ENCODE data around the gene FAM217A.

FAM217A gene

GRCh38 chr6:4032475-4032874 lies 46.5 kb downstream of the FAM217A start:
- Histone ChIP-seq H3K4me3 (ENCODE audit: insufficient read depth in 1 of 2, low read depth in 1 of 2, low read length in 2 of 2) (no peak overlapping the region), H2BK15ac (ENCODE audit: low read depth, poor library complexity, severe bottlenecking) (no peak overlapping the region), H3K79me1 (replicated peaks; ENCODE audit: low read length, poor library complexity, severe bottlenecking) (peaks cover 13% of the 10 kb centered on the region), H3K27me3 (ENCODE audit: control insufficient read depth in 1 of 2, insufficient read depth in 1 of 2, low read length in 2 of 2) (no peaks in the 10 kb centered on the region), H3K23ac (ENCODE audit: low read length in 2 of 2) (no peak overlapping the region), H3K9me3 (ENCODE audit: control insufficient read depth, low read length) (no peaks in the 10 kb centered on the region), H3K27ac (ENCODE audit: low read length, poor library complexity, severe bottlenecking) (no peak overlapping the region), H2BK5ac (ENCODE audit: low read depth, low read length, poor library complexity, severe bottlenecking) (no peak overlapping the region), H2BK120ac (ENCODE audit: low read depth, low read length) (no peak overlapping the region), H2AK5ac (ENCODE audit: low read length, severe bottlenecking) (no peak overlapping the region), H3K4ac (ENCODE audit: low read depth in 1 of 2, low read length in 2 of 2) (no peak overlapping the region), H3K4me1 (ENCODE audit: control insufficient read depth, insufficient read depth, low read depth, low read length) (peaks cover 6% of the 10 kb centered on the region), H3K36me3 (ENCODE audit: control insufficient read depth in 1 of 2, insufficient read depth in 2 of 2, low read depth in 1 of 2, low read length in 2 of 2) (peaks cover 8 to 51% of the 10 kb centered on the region in 2 experiments), H3K9ac (ENCODE audit: low read length) (peak overlapping the region; percentile 47), H3K18ac (ENCODE audit: low read depth in 1 of 2, low read length in 2 of 2) (no peak overlapping the region), H3K4me2 (ENCODE audit: low read length, poor library complexity, severe bottlenecking) (no peak overlapping the region), H4K91ac (ENCODE audit: low read length) (no peak overlapping the region), H3K14ac (ENCODE audit: low read length in 2 of 2) (no peak overlapping the region), H2BK12ac (ENCODE audit: low read length in 2 of 2) (no peak overlapping the region), H4K8ac (ENCODE audit: low read length) (no peak overlapping the region), H2AFZ (ENCODE audit: low read depth, low read length) (no peak overlapping the region)
- 82% methylated on average over 8 of the region's 9 CpGs for WGBS
- no peak for DNase-seq

DNA sequence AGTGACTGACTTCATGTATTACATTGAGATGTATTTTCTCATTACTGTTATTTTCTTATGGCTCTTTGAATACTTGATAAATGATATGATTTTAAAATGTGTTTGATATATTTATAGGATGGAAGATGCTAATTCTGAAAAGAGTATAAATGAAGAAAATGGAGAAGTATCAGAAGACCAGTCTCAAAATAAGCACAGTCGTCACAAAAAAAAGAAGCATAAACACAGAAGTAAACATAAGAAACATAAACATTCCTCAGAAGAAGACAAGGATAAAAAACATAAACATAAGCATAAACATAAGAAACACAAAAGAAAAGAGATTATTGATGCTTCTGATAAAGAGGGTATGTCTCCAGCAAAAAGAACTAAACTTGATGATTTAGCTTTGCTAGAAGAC lies 47.5 kb downstream of the FAM217A start:
- H3K79me1 ChIP-seq (replicated peaks; ENCODE audit: low read length, poor library complexity, severe bottlenecking), result peaks cover 10% of the 10 kb centered on the region
- no peaks in the 10 kb centered on the region for H3K27me3 ChIP-seq (ENCODE audit: control insufficient read depth in 1 of 2, insufficient read depth in 1 of 2, low read length in 2 of 2)
- H2BK120ac ChIP-seq (ENCODE audit: low read depth, low read length), result no peak overlapping the region
- H4K8ac ChIP-seq (ENCODE audit: low read length), result no peak overlapping the region
- H3K23ac ChIP-seq (ENCODE audit: low read length in 2 of 2), result no peak overlapping the region
- no CpG with 5 or more reads among the region's 1 CpG for WGBS
- H2AFZ ChIP-seq (ENCODE audit: low read depth, low read length), result no peak overlapping the region
- no peak overlapping the region for H3K4me3 ChIP-seq (ENCODE audit: insufficient read depth in 1 of 2, low read depth in 1 of 2, low read length in 2 of 2)
- peaks cover 5% of the 10 kb centered on the region for H3K4me1 ChIP-seq (ENCODE audit: control insufficient read depth, insufficient read depth, low read depth, low read length)
- no peak overlapping the region for H3K14ac ChIP-seq (ENCODE audit: low read length in 2 of 2)
- H3K36me3 ChIP-seq (ENCODE audit: control insufficient read depth in 1 of 2, insufficient read depth in 2 of 2, low read depth in 1 of 2, low read length in 2 of 2), result peaks cover 8 to 47% of the 10 kb centered on the region in 2 experiments
- no peak overlapping the region for H2BK5ac ChIP-seq (ENCODE audit: low read depth, low read length, poor library complexity, severe bottlenecking)
- H4K91ac ChIP-seq (ENCODE audit: low read length), result no peak overlapping the region
- H3K9ac ChIP-seq (ENCODE audit: low read length), result no peak overlapping the region
- H2AK5ac ChIP-seq (ENCODE audit: low read length, severe bottlenecking), result no peak overlapping the region
- no peak overlapping the region for H2BK12ac ChIP-seq (ENCODE audit: low read length in 2 of 2)
- H3K9me3 ChIP-seq (ENCODE audit: control insufficient read depth, low read length), result no peaks in the 10 kb centered on the region
- H2BK15ac ChIP-seq (ENCODE audit: low read depth, poor library complexity, severe bottlenecking), result no peak overlapping the region
- no peak overlapping the region for H3K18ac ChIP-seq (ENCODE audit: low read depth in 1 of 2, low read length in 2 of 2)
- no peak overlapping the region for H3K4me2 ChIP-seq (ENCODE audit: low read length, poor library complexity, severe bottlenecking)
- DNase-seq, result no peak
- no peak overlapping the region for H3K27ac ChIP-seq (ENCODE audit: low read length, poor library complexity, severe bottlenecking)
- no peak overlapping the region for H3K4ac ChIP-seq (ENCODE audit: low read depth in 1 of 2, low read length in 2 of 2)

- no peak overlapping the region for H3K4me3 ChIP-seq (ENCODE audit: insufficient read depth in 1 of 2, low read depth in 1 of 2, low read length in 2 of 2)
- H2BK15ac ChIP-seq (ENCODE audit: low read depth, poor library complexity, severe bottlenecking), result no peak overlapping the region
- no peak overlapping the region for H2BK12ac ChIP-seq (ENCODE audit: low read length in 2 of 2)
- peaks cover 6% of the 10 kb centered on the region for H3K79me1 ChIP-seq (replicated peaks; ENCODE audit: low read length, poor library complexity, severe bottlenecking)
- no peak overlapping the region for H3K4ac ChIP-seq (ENCODE audit: low read depth in 1 of 2, low read length in 2 of 2)
- H3K4me1 ChIP-seq (ENCODE audit: control insufficient read depth, insufficient read depth, low read depth, low read length), result peaks cover 4% of the 10 kb centered on the region
- no peak overlapping the region for H2AK5ac ChIP-seq (ENCODE audit: low read length, severe bottlenecking)
- H3K18ac ChIP-seq (ENCODE audit: low read depth in 1 of 2, low read length in 2 of 2), result no peak overlapping the region
- no peaks in the 10 kb centered on the region for H3K9me3 ChIP-seq (ENCODE audit: control insufficient read depth, low read length)
- H4K8ac ChIP-seq (ENCODE audit: low read length), result no peak overlapping the region
- H3K27ac ChIP-seq (ENCODE audit: low read length, poor library complexity, severe bottlenecking), result no peak overlapping the region
- no peak for DNase-seq
- no peak overlapping the region for H2BK5ac ChIP-seq (ENCODE audit: low read depth, low read length, poor library complexity, severe bottlenecking)
- H3K23ac ChIP-seq (ENCODE audit: low read length in 2 of 2), result no peak overlapping the region
- no CpG with 5 or more reads among the region's 2 CpGs for WGBS
- no peak overlapping the region for H3K14ac ChIP-seq (ENCODE audit: low read length in 2 of 2)
- no peak overlapping the region for H4K91ac ChIP-seq (ENCODE audit: low read length)
- H3K9ac ChIP-seq (ENCODE audit: low read length), result no peak overlapping the region
- peaks cover 2 to 47% of the 10 kb centered on the region in 2 experiments for H3K36me3 ChIP-seq (ENCODE audit: control insufficient read depth in 1 of 2, insufficient read depth in 2 of 2, low read depth in 1 of 2, low read length in 2 of 2)
- no peak overlapping the region for H2BK120ac ChIP-seq (ENCODE audit: low read depth, low read length)
- no peak overlapping the region for H3K4me2 ChIP-seq (ENCODE audit: low read length, poor library complexity, severe bottlenecking)
- H2AFZ ChIP-seq (ENCODE audit: low read depth, low read length), result no peak overlapping the region
- no peaks in the 10 kb centered on the region for H3K27me3 ChIP-seq (ENCODE audit: control insufficient read depth in 1 of 2, insufficient read depth in 1 of 2, low read length in 2 of 2)
Measured at GRCh38 chr6:4030669-4031068, 48.3 kb downstream of the FAM217A start.

GRCh38 chr6:4029687-4030086 lies 49.2 kb downstream of the FAM217A start:
- H3K9ac ChIP-seq (ENCODE audit: low read length), result no peak overlapping the region
- peaks cover 4% of the 10 kb centered on the region for H3K4me1 ChIP-seq (ENCODE audit: control insufficient read depth, insufficient read depth, low read depth, low read length)
- WGBS, result 97% methylated on average over 7 of the region's 7 CpGs

More at GRCh38 chr6:4029687-4030086, 49.2 kb downstream of the FAM217A start:
- H2BK5ac ChIP-seq (ENCODE audit: low read depth, low read length, poor library complexity, severe bottlenecking), result no peak overlapping the region
- no peak overlapping the region for H4K91ac ChIP-seq (ENCODE audit: low read length)
- no peak overlapping the region for H3K14ac ChIP-seq (ENCODE audit: low read length in 2 of 2)
- no peak overlapping the region for H4K8ac ChIP-seq (ENCODE audit: low read length)
- no peak overlapping the region for H2AK5ac ChIP-seq (ENCODE audit: low read length, severe bottlenecking)
- H3K79me1 ChIP-seq (replicated peaks; ENCODE audit: low read length, poor library complexity, severe bottlenecking), result peaks cover 4% of the 10 kb centered on the region
- no peak overlapping the region for H3K4ac ChIP-seq (ENCODE audit: low read depth in 1 of 2, low read length in 2 of 2)
- peaks cover 0 to 47% of the 10 kb centered on the region in 2 experiments for H3K36me3 ChIP-seq (ENCODE audit: control insufficient read depth in 1 of 2, insufficient read depth in 2 of 2, low read depth in 1 of 2, low read length in 2 of 2)
- no peak overlapping the region for H3K4me2 ChIP-seq (ENCODE audit: low read length, poor library complexity, severe bottlenecking)
- no peak overlapping the region for H3K27ac ChIP-seq (ENCODE audit: low read length, poor library complexity, severe bottlenecking)
- no peak overlapping the region for H2BK12ac ChIP-seq (ENCODE audit: low read length in 2 of 2)
- no peak overlapping the region for H2BK120ac ChIP-seq (ENCODE audit: low read depth, low read length)
- no peak overlapping the region for H3K18ac ChIP-seq (ENCODE audit: low read depth in 1 of 2, low read length in 2 of 2)
- no peak for DNase-seq
- H3K9me3 ChIP-seq (ENCODE audit: control insufficient read depth, low read length), result no peaks in the 10 kb centered on the region
- no peak overlapping the region for H3K4me3 ChIP-seq (ENCODE audit: insufficient read depth in 1 of 2, low read depth in 1 of 2, low read length in 2 of 2)
- no peaks in the 10 kb centered on the region for H3K27me3 ChIP-seq (ENCODE audit: control insufficient read depth in 1 of 2, insufficient read depth in 1 of 2, low read length in 2 of 2)
- no peak overlapping the region for H2AFZ ChIP-seq (ENCODE audit: low read depth, low read length)
- H3K23ac ChIP-seq (ENCODE audit: low read length in 2 of 2), result no peak overlapping the region
- no peak overlapping the region for H2BK15ac ChIP-seq (ENCODE audit: low read depth, poor library complexity, severe bottlenecking)
